ENCODE results near the gene GLTP.

GLTP gene

DNA sequence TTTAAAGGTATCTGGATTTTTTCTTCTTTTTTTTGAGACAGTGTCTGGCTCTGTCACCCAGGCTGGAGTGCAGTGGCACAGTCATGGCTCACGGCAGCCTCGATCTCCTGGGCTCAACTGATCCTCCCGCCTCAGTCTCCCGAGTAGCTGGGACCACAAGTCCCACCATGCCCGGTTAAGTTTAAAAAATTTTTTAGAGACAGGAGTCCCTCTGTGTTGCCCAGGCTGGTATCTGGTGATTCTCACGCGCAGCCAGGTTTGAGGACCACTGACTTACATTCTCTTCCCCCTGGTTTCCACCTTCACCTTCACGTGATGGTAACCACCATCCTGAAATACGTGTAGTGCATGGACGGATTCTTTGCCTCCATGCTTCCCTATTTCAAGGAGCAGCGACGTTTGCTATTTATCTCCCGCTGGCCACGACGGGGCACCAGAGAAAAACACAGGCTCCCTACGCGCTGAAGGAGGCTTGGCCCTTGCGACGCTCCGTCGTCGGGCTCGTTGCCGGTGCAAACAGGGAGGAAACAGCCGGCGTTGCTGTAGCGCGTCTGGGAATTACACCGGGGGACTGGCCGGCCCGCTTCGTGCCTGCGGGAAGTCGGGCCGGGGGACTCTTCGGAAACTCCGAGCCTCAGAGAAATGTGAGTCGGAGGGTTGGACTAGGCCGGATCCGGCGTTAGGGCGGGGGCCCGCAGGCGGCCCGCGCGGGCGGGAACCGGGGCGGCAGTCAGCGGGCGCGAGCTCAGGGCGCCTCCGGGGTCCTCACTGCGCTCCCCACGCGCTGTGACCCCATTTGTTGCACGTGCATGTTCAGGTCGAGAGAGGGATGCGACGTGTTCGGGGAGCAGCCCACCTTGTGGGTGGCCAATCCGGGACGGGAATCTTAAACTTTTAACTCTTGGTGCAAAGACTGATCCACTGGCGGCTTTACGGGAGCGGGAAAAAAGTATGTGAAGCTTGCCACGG, 19.7 kb upstream of the GLTP start, which contains the start of gene TCHP:
Gene TCHP, plus strand, starts transcription at position 492 of the 969 bp plus-strand sequence. CDS start 2,753 bp downstream, outside the sequence.
- peak; percentile 43; the same call in 1 of the 2 replicates for TF ChIP-seq CTCF (IDR thresholded peaks at IDR 0.05)

- TF ChIP-seq CTCF (IDR thresholded peaks at IDR 0.05) = no peak
Measured at GRCh38 chr12:109897029-109897428, 16.7 kb upstream of the GLTP start.

DNA sequence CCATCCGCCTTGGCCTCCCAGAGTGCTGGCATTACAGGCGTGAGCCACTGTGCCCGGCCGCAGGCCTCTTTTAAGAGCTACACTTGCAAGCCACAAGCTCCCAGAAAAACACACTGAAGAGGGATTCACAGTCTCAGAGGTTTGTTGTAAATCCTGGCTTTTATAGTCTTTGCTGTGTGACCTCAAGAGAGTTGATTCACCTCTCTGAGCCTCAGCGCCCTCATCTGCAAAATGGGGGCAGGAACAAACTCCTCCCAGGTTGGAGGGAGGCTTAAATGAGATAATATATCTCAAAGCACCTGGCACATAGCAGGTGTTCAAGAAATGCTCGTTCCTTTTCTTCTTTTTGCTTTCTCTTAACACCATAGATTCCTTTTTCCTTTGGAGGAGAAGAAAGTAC, 15.8 kb upstream of the GLTP start:
- TF ChIP-seq CTCF (IDR thresholded peaks at IDR 0.05) = no peak

DNA sequence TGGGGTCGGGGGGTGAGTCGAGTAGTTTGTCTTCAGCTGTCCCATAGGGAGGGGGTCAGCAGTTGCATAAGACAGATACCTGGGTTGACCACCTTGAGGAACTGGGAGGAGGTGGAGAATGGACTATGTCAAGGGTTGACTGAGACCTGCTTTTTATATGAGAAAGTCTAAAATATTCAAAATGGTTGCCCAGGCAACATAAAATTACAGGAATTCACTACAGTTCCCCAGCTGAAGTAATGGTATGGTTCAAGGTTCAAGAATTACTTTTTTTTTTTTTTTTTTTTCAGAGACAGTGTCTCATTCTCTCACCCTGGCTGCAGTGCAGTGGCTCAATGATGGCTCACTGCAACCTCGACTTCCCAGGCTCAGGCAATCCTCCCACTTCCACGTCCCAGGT, 14.6 kb upstream of the GLTP start:
- TF ChIP-seq CTCF (IDR thresholded peaks at IDR 0.05) = no peak

- no peak for TF ChIP-seq CTCF (IDR thresholded peaks at IDR 0.05)
Measured at GRCh38 chr12:109893261-109893995, 13.1 kb upstream of the GLTP start.

GRCh38 chr12:109892748-109893147, 12.4 kb upstream of the GLTP start:
- no peak for TF ChIP-seq CTCF (IDR thresholded peaks at IDR 0.05)

DNA sequence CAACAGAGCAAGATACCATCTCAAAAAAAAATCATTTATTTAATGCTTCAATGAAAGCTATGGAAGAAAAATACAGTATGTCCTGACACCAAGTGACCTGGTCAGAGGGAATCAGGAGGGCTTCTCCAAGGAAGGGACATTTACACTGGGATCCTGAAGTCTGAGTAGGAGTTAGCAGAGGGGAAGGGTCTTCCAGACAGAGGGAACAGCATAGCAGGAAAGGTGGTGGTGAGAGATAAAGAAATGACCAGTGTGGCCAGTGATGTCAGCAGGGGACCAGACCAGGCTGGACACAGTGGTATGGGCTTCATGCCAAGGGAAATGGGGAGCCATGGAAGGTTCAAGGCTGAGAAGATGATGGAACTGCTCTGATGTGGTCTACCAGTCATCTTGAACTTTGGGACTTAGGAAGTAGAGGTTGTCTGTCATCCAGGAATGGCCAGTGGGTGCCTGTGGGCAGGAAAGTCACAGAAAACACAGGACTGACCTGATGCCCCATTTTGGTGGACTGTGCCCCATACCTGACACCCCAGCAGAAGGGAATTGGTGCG, 11.9 kb upstream of the GLTP start:
- TF ChIP-seq CTCF (IDR thresholded peaks at IDR 0.05) = no peak
